GM23248 (cell line): ENCODE data around the gene EVX2. TPM values are rescaled to one million over a fixed set of nuclear protein-coding genes. Genes with fewer than 3 reads are reported as not detected.

Experiments
- DNase-seq: peaks from one replicate; pipeline ENCODE4 v3.0.0-alpha.2; 2015
- H2AFZ ChIP-seq: fragments of 200-600 bp; sonication (generic); 2 replicates; pipeline ENCODE4 v1.6.1; 2016; ENCODE audit warnings: antibody characterized with exemption
- H3F3A ChIP-seq: fragments of 200-600 bp; sonication (generic); 2 replicates; pipeline ENCODE4 v1.6.1; 2016; ENCODE audit warnings: mild to moderate bottlenecking, antibody characterized with exemption, mixed run types; ENCODE audit not compliant: insufficient read depth
- H3K27ac ChIP-seq: fragments of 200-600 bp; sonication (generic); 2 replicates; pipeline ENCODE4 v1.5.1; 2016; ENCODE audit warnings: mild to moderate bottlenecking
- H3K27me3 ChIP-seq: fragments of 200-600 bp; sonication (generic); replicated peaks from 2 replicates; pipeline ENCODE4 v1.6.1; 2016; ENCODE audit warnings: mild to moderate bottlenecking; ENCODE audit not compliant: insufficient read depth
- H3K36me3 ChIP-seq: fragments of 200-600 bp; sonication (generic); 2 replicates; pipeline ENCODE4 v1.6.1; 2016; ENCODE audit warnings: low read depth, mild to moderate bottlenecking
- H3K4me1 ChIP-seq: fragments of 200-600 bp; sonication (generic); 2 replicates; pipeline ENCODE4 v1.6.1; 2016; ENCODE audit warnings: mild to moderate bottlenecking; ENCODE audit not compliant: insufficient read depth
- H3K4me2 ChIP-seq: fragments of 200-600 bp; sonication (generic); one replicate; pipeline ENCODE4 v1.6.1; 2016; ENCODE audit warnings: mild to moderate bottlenecking; ENCODE audit not compliant: unreplicated experiment
- H3K4me3 ChIP-seq: fragments of 200-600 bp; sonication (generic); 2 replicates; pipeline ENCODE4 v1.5.1; 2016; ENCODE audit warnings: mild to moderate bottlenecking
- H3K79me2 ChIP-seq: fragments of 200-600 bp; sonication (generic); 2 replicates; pipeline ENCODE4 v1.6.1; 2016; ENCODE audit warnings: mild to moderate bottlenecking; ENCODE audit not compliant: insufficient read depth
- H3K9ac ChIP-seq: fragments of 200-600 bp; sonication (generic); 2 replicates; pipeline ENCODE4 v1.6.1; 2016; ENCODE audit warnings: mild to moderate bottlenecking
- H3K9me2 ChIP-seq: fragments of 200-600 bp; sonication (generic); 2 replicates; pipeline ENCODE4 v1.6.1; 2016; ENCODE audit warnings: mixed run types, mild to moderate bottlenecking, moderate library complexity; ENCODE audit not compliant: insufficient read depth
- H3K9me3 ChIP-seq: fragments of 200-600 bp; sonication (generic); one replicate; pipeline ENCODE4 v1.6.1; 2017; ENCODE audit warnings: low read depth
- H4K20me1 ChIP-seq: fragments of 200-600 bp; sonication (generic); 2 replicates; pipeline ENCODE4 v1.6.0; 2016; ENCODE audit not compliant: insufficient read depth
- EZH2 ChIP-seq: fragments of 200-600 bp; sonication (generic); IDR thresholded peaks from 2 replicates; pipeline ENCODE4 v1.6.1; 2018; ENCODE audit warnings: antibody characterized with exemption, mild to moderate bottlenecking; ENCODE audit not compliant: insufficient read depth, poor library complexity, severe bottlenecking
- EZH2phosphoT487 ChIP-seq: fragments of 200-600 bp; sonication (generic); IDR thresholded peaks from 2 replicates; pipeline ENCODE4 v1.6.1; 2018; ENCODE audit warnings: antibody characterized with exemption, moderate library complexity, mild to moderate bottlenecking, low read depth; ENCODE audit not compliant: insufficient read depth
- WGBS, 2 experiments: methylation state at CpG; one replicate each; pipeline ENCODE4 v1.1.6; 2015 to 2017; ENCODE audit warnings: low lambda C conversion rate in 2 of 2, low coverage in 1 of 2; ENCODE audit errors: missing lambda C conversion rate in 2 of 2; 5-methylcytosine and 5-hydroxymethylcytosine counted together
- in situ Hi-C: fragments of 300-500 bp; cut with MboI; formaldehyde crosslinking; loops from 2 replicates; pipeline ENCODE4 v1.15.0; 2020
- polyA plus RNA-seq: library from polyadenylated mRNA; unstranded; fragments of >200 nt; fragmentation: Nextera tagmentation; extraction: Ambion mirVana; gene quantifications from 2 replicates; pipeline ENCODE4 v1.2.1, GENCODE V29; 2016
- total RNA-seq: library from RNA; depleted of rRNA; stranded (reverse); fragments of >200 nt; shearing (Covaris generic); gene quantifications from 2 replicates; pipeline ENCODE4 v1.2.3, GENCODE V29; 2014

Gene EVX2
- total and polyA plus RNA-seq, 2 experiments from 2014 or later: not detected

GRCh38 chr2:176082824-176083751 is 674 bp downstream of the EVX2 start:
- H3K36me3 ChIP-seq: no peaks in the 10 kb centered on the region
- no peaks in the 10 kb centered on the region for H3F3A ChIP-seq
- TF ChIP-seq EZH2 (peak; percentile 48), EZH2phosphoT487 (no peak)
- no peaks in the 10 kb centered on the region for H3K4me1 ChIP-seq
- 14 to 16% methylated on average over 57 to 66 of the region's 66 CpGs for WGBS, 2 experiments
- H3K4me2 ChIP-seq: no peak overlapping the region
- H2AFZ ChIP-seq: no peak overlapping the region
- in situ Hi-C loops: no loop called here
- no peaks in the 10 kb centered on the region for H4K20me1 ChIP-seq
- no peak for DNase-seq
- no peak overlapping the region for H3K27ac ChIP-seq
- H3K27me3 ChIP-seq: peaks cover 80% of the 10 kb centered on the region
- no peaks in the 10 kb centered on the region for H3K9me3 ChIP-seq
- H3K9ac ChIP-seq: no peak overlapping the region
- no peak overlapping the region for H3K4me3 ChIP-seq
- H3K79me2 ChIP-seq: no peaks in the 10 kb centered on the region
- H3K9me2 ChIP-seq: no peaks in the 10 kb centered on the region

- Histone ChIP-seq H3K9ac (no peak overlapping the region), H3F3A (no peaks in the 10 kb centered on the region), H4K20me1 (no peaks in the 10 kb centered on the region), H3K36me3 (no peaks in the 10 kb centered on the region), H3K27ac (no peak overlapping the region), H3K4me2 (no peak overlapping the region), H3K9me2 (no peaks in the 10 kb centered on the region), H3K4me3 (no peak overlapping the region), H3K4me1 (no peaks in the 10 kb centered on the region), H2AFZ (no peak overlapping the region), H3K9me3 (no peaks in the 10 kb centered on the region), H3K27me3 (peaks cover 86% of the 10 kb centered on the region), H3K79me2 (no peaks in the 10 kb centered on the region)
- TF ChIP-seq EZH2 (peak; percentile 90), EZH2phosphoT487 (peak; percentile 89; the same call in 1 of the 2 replicates)
- in situ Hi-C loops: no loop called here
- WGBS, 2 experiments: 32 to 34% methylated on average over 10 of the region's 10 CpGs
- no peak for DNase-seq
Observed at GRCh38 chr2:176082525-176082823, 1.3 kb downstream of the EVX2 start.

- H3K4me2 ChIP-seq: no peak overlapping the region
- no peaks in the 10 kb centered on the region for H4K20me1 ChIP-seq
- H3F3A ChIP-seq: no peaks in the 10 kb centered on the region
- H3K36me3 ChIP-seq: no peaks in the 10 kb centered on the region
- no peaks in the 10 kb centered on the region for H3K79me2 ChIP-seq
- no peaks in the 10 kb centered on the region for H3K9me3 ChIP-seq
- H3K4me1 ChIP-seq: no peaks in the 10 kb centered on the region
- peaks cover 89% of the 10 kb centered on the region for H3K27me3 ChIP-seq
- no peak overlapping the region for H2AFZ ChIP-seq
- no peak for DNase-seq
- no peak overlapping the region for H3K4me3 ChIP-seq
- H3K9me2 ChIP-seq: no peaks in the 10 kb centered on the region
- TF ChIP-seq EZH2: no peak
- peak; percentile 60; the same call in 1 of the 2 replicates for TF ChIP-seq EZH2phosphoT487
- in situ Hi-C loops: no loop called here
- WGBS, 2 experiments: 16 to 20% methylated on average over 59 to 60 of the region's 62 CpGs
- no peak overlapping the region for H3K27ac ChIP-seq
- no peak overlapping the region for H3K9ac ChIP-seq
Observed at GRCh38 chr2:176081837-176082524, 1.8 kb downstream of the EVX2 start.

- Histone ChIP-seq H3K27ac (no peak overlapping the region), H3K27me3 (peaks cover 89% of the 10 kb centered on the region), H3K9ac (no peak overlapping the region), H3K9me2 (no peaks in the 10 kb centered on the region), H2AFZ (no peak overlapping the region), H3K36me3 (no peaks in the 10 kb centered on the region), H3K4me3 (no peak overlapping the region), H3F3A (no peaks in the 10 kb centered on the region), H3K79me2 (no peaks in the 10 kb centered on the region), H3K9me3 (no peaks in the 10 kb centered on the region), H3K4me1 (no peaks in the 10 kb centered on the region), H3K4me2 (no peak overlapping the region), H4K20me1 (no peaks in the 10 kb centered on the region)
- TF ChIP-seq EZH2phosphoT487 (no peak), EZH2 (peak; percentile 99)
- DNase-seq: no peak
- WGBS, 2 experiments: 12 to 13% methylated on average over 17 of the region's 17 CpGs
- in situ Hi-C loops: no loop called here
Observed at GRCh38 chr2:176081376-176081836, 2.4 kb downstream of the EVX2 start.
